GM19455 (cell line): ENCODE measurements around the gene ARFGAP3.

Experiments used
- ATAC-seq: cut with Tn5 transposase; IDR thresholded peaks from one replicate; pipeline ENCODE4 v1.9.1; 2021; ENCODE audit not compliant: unreplicated experiment

ARFGAP3 gene

DNA sequence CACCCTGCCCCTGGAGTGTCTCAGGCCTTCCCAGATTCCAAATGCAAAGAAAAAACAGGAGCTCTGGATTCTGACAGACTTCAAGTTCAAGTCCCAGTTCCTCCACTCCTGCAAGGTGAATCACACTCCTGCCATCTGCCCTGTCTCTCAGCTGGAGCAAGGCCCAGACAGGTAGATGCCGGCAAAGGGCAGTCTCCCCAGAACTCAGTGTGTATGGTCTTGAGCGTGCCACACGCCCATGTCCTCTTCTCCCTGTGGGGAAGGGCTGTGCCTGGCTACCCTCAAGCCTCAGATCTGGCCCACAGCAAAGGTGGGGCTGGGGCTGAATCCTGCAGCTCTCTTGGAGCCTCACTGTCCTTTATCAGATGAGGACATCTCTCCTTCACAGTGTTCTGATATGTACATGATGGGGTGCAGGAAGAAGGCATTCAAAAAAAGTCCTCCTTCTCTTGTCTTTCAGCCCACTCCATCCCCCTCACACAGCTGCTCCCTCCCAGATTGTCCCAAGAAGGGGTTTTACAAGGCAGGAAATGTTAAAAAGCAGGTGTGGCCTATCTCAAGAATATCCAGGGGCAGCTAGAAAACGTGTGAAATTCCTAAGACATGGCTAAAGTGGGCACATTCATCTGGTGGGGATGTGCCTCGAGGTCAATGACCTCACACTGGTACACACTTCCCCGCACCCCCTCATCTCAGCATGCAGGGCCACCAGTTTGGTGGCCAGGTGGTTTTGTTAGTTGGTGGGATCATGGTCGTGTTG is 27.7 kb upstream of the ARFGAP3 start:
- no peak for ATAC-seq

DNA sequence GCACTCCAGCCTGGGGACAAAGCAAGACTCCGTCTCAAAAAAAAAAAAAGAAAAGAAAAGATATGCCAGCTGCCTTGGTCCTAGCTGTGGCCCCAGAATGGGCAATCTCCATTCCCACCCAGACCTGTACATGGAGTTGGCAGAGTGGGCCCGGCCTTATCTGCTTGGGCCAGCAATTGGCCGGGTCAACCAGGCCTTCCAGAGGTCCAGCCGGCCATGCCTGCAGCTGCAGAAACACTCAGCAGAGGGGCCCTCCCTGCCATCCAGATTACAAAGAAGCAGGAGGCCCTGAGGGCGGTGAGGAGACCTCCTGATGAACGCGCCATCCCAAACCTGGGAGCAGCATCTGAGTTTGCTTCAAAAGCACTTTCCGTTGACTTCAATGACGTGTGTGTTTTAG is 26.9 kb upstream of the ARFGAP3 start:
- ATAC-seq = no peak

DNA sequence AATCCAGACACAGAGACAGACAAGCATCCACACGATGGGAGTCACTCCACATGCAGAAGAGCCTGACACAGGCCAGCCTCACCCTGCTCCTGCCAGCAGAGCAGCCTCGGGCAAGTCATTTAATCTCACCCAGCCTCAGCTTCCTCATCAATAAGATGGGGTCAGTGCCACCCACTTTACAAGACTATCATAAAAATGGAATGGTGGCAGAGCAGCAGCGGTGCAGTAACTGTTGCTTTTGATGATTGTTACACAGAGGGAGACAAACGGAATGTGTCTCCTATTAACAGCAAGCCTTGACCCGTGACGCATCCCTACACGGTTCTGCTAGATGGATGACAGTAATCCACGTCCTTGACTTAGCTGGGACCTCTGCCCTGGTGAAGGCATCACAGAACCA is 26.0 kb upstream of the ARFGAP3 start:
- ATAC-seq = no peak

DNA sequence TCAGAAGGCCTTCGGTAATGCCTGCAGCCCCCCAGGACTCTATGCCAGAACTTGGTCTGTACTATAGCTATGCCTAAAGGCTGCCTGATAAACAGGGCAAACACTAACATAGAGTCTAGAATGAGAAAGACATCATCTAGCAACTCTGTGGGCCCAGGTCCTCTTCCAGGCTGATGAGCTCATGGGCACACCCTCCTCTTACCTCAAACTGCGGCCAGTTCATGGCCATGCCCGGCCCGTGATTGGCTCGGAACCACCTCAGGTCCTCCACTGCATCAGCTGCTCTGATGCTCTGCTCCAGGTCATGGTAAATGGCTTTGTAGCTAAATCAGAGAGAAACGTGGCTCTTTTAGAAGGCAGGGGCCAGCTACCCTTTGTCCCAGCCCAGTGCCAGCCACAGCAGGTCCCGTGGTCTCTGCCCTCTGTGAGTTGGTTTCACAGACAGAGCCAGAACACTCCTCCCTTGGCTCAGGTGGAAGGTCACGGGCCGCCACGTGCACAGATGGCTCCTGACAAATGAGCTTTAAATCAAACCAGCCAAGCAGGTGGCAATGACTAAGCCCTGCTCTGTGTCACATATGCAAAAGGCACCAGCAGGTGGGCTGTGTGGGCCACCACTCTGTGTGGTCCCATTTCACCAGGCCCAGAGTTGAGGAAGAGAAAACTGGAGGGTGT is 25.0 kb upstream of the ARFGAP3 start:
- ATAC-seq = no peak

DNA sequence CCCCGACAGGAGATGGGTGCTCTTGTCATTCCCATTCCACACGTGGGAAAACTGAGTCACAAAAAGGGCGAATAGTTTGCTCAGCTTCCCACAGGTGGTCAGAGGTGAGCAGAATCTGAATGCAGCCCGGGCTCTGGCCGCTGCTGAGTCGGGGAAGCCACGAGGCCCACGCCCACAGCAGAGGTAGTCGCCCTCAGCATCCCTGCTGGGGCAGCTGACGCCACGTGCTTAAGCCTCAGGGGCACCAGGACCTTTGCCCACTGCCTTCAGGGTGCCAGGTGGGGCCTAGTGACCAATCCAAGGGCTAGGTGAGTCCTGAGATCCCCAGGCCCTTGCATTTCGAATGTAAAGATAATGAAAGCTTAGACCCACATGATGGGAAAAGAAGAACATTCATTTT is 24.2 kb upstream of the ARFGAP3 start:
- no peak for ATAC-seq

DNA sequence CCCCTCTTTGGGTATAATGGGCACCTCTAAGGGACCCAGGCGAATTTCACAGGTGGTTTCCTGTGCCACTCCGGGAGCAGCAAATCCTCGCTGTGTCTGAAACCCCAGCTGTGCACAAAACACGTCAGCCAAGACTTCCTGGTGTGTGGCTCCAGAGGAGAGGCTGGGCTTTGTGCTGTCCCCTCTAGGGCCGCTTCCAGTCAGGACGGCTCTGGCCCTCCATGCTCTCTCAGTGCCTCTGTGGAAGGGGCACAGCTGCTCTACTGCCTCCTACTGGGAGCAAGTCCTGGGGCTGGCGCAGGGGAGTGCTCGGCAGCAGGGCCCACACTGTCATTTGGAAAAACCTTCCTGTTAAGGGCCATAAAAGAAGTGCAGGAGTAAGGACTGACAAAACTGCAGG is 23.7 kb upstream of the ARFGAP3 start:
- no peak for ATAC-seq

DNA sequence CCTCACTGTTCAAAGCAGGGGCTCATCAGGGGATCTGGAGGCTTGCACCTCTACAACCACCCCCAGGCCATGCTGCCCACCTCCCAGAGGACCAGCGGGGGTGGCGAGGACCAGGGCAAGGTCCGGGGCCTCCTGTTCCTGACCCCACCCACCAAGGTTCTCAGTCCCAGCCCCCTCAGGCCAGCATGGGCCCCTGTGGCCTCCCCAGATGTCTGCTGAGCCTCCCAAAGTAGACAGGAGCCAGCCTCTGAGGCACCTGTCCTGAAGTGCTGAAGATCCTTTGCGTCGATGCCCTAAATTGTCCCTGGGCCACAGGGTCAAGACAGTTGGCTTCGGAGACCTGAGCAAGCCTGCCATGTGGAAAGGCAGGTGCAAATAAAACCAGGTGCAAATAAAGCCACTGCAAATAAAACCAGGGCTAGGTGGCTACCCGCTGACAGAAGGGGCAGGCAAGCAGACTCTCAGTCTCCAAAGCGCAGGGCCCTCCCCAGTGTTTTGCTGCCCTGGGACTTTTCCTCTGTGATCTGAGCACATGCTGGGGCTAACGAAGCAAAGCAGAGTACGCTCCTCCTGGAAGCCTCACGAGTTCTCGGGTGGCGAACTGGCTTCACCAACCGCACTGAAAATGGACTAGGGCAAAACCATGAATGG is 22.4 kb upstream of the ARFGAP3 start:
- ATAC-seq = no peak

DNA sequence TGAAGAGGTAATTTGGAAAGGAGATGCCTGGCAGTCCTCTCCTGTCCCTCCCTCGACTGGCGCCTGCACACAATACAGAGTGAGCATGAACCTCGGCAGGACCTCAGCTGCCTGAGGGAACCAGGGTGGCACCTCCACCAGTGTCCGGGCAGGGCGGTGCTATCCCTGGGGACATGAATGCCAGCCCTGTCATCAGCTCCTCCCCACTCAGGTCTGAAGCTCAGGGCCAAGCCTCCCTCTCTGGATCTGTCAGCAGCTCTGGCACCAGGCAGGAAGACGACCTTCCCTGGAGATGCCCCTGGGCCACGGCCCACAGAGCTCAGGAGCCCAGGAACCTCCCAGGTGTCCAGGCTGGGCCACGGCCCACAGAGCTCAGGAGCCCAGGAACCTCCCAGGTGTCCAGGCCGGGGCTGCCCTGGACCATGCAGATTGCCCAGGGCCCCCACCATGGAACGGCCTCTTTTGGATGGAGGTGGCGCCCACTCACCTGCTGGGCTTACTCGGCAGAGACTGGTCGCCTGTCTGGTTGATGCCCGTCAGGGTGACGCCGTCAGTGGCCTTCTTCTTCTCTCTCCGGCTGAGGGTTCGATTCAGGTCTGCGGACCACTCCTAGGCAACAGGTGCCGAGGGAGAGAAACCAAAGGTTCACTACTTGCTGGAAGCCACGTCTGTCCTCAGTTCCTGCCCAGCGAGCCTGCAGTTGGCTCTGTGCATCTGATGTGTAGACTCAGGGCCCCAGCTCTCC is 21.7 kb upstream of the ARFGAP3 start:
- no peak for ATAC-seq

DNA sequence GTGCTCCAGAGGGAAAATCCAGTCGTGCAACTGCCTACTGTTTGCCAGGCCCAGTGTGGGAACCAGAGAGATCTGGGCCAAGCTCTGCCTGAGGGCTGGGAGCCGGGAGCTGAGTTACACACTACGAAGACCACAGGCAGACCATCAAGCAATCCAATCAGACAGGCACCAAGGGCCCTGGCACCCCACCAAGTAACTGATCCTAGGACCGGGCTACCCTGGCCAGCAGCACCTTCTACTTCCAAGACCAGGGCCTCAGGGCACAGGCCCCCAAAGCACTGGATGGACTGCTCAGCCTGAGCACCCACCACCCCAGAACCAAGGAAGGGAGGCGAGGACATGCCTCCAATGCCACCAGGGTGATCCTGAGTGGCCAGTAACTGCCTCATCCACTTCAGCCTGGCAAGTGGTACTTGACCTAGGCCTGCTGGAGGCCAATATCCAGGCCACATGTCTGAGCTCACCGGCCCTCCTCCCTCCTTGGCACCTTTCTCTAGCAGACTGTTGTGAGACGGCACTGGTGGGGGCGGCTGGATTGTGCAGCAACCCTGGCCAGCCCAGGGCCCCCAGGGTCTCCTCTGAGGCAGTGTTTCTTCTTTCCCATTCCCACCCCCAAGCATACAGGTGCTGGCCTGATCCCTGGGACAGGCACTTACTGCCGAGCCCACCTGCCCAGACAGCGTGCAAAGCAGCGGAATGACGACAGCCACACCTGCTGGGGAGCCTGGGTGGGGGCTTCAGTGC is 20.7 kb upstream of the ARFGAP3 start:
- ATAC-seq = no peak

DNA sequence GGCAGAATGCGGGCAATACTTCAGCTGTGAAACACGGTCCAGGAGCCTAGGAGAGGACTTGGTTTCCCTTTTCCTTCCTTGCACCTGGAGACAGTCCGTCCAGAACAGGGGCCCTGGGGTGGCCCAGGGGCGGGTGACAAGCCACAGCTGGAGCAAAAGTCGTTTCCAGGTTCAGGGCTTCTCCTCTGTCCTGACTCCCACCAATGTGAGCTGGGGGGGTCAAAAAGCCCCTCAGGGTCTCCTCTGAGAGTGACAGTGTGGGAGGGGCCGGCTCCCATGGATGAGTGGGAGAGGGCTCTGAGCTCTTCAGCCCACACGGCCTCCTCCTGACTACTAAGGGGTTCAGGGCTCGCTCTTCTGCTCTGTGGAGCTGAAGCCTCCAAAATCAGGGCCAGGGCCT is 20.1 kb upstream of the ARFGAP3 start:
- no peak for ATAC-seq

DNA sequence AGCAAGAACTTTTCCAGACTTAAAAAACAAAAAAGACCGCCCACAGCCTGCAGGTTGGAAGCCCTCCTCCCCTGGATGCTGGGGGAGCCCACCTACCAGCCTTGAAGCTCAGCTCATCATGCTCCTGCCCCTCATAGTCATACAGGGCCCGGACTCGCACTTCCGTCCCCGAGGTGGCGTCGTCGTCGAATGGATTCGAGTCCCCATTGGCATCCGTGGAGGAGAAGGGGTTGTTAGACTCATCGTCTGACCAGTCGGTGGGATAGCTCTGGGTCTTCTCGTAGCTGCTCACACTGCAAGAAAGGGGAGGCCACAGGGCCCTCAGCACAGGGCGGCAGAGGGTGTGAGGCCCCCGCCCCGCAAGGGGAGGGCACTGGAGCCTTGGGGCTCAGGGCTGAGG is 19.0 kb upstream of the ARFGAP3 start:
- ATAC-seq = no peak

DNA sequence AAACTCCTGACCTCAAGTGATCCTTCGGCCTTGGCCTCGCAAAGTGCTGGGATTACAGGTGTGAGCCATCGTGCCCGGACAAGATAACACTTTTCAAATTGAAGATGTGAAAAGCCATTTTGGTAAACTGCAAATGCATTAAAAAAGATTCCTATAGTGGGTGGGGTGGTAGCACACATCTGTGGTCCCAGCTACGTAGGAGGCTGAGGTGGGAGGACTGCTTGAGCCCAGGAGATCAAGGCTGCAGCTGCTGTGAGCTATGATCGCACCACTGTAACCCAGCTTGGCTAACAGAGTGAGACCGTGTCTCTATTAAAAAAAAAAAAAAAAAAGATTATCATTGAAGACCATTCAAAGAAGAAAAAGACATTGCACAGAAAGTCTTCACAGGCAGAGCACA is 16.9 kb upstream of the ARFGAP3 start:
- ATAC-seq = no peak

DNA sequence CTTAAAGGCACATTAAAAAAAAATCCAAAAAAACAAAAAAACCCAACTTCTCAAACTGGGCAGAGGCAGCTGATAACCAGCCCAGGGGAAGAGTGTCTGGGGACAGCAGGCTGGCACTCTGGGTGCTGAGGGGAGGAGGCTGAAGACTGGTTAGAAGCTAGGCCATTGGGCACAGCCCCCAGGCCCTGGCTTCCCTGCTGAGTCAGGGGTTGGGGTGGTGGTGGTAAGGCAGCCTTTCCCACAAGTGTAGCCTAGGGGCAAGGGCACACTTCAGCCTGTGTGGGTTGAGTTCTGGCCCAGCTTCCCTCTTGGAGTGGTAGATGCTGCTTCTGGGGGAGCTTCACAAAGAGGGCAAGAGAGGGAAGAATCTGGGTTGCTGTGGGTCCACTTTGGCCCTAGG is 16.3 kb upstream of the ARFGAP3 start:
- no peak for ATAC-seq

DNA sequence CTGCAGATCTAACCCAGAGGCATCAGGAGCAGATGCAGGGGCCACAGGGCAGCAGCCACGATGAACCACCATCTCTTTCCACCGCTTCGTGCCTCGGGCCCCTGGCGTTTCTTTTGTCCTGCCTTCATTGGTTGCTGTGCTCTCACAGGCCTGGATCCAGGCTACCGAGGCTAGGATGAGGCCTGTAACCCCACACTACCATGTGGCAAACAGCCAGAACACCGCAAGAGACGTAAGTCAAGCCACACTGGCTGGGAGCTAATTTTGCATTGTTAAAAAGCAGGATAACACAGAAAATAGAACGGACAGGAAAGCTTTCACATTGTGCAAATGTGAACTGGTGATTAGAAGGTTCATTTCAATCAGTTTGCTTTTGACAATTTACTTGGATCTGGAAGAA is 15.7 kb upstream of the ARFGAP3 start:
- ATAC-seq = no peak

DNA sequence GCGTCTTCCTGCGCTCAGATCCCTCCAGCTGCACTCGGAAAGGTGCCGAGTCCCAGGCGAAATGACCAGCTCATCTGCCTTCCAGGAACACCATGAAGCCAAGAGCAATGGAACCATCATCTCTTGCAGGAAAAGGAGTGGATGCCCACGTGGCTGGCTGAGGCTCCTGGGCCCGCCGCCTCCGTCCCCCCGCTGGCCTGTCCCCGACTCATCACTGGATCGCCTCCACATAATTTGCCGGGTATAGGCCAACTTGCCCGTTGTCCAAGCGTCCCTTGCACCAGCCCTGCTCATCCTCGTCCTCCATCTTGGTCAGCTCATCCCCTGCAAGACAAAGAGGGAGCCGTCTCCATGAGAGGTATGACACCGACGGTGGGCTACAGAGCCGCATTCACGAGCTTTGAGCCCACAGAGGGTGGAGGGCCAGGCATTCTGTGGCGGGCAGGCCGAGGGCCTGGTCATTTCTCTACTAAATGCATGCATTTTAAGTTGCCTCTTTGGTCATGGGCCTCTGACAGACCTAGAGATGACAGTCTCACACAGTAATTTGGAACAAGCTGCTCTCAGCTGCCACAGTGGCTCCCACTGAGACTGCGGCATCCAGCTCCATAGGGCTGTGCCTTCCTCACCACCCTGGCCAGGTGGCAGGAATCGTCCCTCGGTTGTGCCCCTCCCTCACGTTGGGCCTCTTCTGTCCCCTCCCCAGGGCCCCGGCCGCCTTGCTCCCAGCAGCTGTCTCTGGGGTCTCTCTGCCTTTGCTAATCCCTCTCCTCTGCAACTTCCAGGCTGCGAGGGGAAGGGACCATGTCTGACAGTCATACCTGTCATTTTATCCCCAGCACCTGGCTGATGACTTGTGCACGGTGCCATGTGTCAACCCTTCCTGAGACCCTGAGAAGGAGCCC is 14.3 kb upstream of the ARFGAP3 start:
- ATAC-seq = no peak

DNA sequence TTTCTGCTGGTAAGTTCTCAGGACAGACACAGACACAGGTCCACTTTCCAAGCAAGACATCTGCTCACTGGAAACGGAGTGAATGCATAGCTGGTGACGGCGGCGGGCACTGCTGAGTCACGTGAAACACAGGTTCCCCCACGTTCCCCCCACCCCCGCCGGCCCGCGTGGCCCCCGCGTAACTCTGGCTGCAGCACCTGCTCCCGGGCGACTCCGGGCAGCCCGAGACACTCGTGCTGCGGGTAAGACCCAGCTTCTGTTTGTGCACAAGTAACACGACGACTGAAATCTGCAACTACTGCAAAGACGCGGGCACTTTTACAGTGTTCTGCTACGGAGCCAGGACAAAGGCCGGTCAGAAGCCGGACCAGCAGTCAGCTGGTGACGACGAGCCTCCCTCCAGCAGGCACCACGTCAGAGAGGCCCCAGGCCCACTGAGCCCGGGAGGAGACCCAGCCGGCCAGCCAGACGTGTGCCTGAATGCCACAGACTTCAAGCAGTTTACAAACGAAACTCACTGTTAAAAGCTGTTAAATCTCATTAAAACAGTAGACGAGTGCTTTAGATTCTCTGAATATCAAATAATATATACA is 12.9 kb upstream of the ARFGAP3 start:
- no peak for ATAC-seq

DNA sequence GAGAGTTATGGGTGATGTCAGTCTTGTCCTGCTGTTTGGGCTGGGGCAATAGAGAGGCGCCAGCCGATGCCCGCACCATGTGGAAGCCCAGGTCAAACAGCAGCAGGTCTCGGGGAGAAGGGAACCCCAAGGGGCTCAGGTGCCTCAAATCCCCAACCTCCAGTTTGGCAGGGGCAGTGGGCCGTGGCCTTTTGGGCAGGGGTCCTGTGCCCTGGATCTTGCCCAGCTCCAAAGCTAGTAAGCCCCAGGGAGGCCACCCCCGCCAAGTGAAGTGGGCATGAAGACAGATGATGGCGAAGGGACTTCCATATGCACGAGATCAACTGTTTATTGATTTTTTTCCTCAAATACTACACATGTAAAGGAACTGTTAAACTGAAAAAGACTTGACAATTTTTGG is 12.4 kb upstream of the ARFGAP3 start:
- ATAC-seq = no peak

DNA sequence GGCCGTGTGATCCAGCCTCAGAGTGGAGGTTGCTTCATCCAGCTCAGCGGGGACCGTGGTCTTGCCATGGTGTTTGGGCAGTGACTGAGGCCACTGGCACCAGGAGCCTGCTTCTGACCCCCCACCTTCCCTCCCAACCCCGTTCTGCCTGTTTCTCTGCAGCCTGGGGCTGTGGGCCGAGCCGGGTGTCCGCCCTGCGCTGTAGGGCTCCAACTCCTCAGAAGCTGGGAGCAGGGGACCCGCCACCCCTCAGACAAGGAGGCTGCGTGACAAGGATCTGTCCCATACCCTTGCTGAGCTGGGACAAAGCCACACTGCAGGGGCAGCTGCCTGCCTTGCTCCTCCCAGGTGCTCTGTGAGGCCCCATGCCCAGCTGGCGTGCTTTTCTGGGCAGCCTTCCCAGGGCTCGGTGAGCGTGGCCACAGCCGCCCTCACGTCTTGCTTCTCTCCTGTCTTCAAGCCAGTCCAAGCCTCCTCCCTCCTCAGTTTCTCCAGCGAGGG is 11.7 kb upstream of the ARFGAP3 start:
- ATAC-seq = no peak

DNA sequence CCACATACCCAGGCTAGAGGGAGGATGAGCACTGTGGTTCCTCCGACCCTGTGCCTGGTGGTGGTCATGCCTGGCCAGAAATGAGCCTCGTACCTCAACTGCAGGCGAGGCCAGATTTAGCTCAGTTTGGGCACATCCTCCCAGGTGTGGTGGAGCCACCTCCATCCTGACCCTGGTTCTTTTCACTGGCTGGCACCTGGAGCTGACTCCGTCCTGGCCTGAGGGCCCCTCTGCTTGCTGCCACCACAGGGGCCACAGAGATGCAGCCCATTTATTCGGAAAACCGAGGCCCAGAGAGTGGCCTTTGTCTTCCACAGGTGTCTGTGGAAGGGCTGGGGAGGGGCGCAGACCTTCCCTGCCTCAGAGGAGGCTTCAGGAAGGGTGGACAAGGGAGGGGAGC is 9.0 kb upstream of the ARFGAP3 start:
- ATAC-seq = no peak
